NB4 (cell line): ENCODE results near the gene BIN1.

ENCODE experiments used
- DNase-seq: peaks from one replicate; pipeline ENCODE4 v3.0.0; 2010; ENCODE audit warnings: low read depth
- H3K4me3 ChIP-seq: one replicate; pipeline ENCODE4 v1.5.1; 2011; ENCODE audit warnings: mild to moderate bottlenecking, low read depth, low read length, moderate library complexity
- MYC ChIP-seq: IDR thresholded peaks from 2 replicates; pipeline ENCODE4 v1.6.1; 2011; ENCODE audit warnings: low read depth, low read length
- POLR2A ChIP-seq: IDR thresholded peaks from 2 replicates; pipeline ENCODE4 v1.6.1; 2011; ENCODE audit warnings: mild to moderate bottlenecking; ENCODE audit not compliant: insufficient read length; ENCODE audit errors: extremely low read depth
- TF ChIP-seq, protein P1 (sequence below): IDR thresholded peaks from one replicate; pipeline ENCODE4 v1.5.1; 2012; ENCODE audit warnings: low read depth, low read length
- TF ChIP-seq, protein P2 (sequence below): IDR thresholded peaks from 2 replicates; pipeline ENCODE4 v1.6.1; 2011; ENCODE audit warnings: low read depth, low read length

Gene BIN1

DNA sequence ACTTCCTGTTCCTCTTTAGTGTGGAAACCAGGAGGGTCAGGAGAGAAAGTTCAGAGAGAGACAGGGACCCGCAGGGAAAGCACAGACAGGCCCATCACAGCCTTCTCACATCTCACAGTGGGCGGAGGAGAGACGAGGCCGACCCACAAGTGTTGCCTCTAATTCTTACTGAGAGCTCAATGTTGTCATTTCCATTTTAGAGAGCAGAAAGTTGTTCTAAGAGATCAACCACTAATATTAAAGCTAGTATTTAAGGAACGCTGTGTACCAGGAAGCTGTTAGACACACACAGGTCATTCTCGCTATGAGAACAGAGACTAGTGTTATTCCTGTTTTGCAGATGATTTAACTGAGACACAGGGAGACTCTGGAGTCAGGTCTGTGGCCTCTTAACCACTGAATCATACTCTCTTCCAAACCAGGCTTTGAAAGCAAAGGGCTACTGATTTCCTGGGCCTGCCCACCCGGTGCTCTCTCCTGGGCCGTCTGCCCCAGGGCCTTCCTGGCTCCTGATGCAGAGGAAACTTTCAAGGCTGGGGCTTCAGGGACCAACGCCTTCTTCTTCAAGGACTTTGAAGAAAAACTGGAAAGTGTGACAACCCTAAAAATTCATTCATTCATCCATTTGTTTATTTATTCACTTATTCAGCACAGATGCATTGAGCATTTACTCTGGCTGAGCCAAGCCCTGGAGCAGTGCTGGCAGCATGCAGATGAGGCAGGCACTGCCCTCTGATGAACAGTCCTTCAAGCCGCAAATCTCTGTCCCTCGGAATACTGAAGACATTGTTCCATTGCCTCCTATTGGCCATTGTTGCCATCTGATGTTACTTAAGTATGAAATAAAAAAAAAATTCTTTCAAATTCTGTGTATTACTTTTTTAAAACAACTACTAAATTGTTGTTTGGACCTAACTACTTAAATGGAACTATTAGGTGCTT lies 37.2 kb upstream of the BIN1 start:
- no peak for DNase-seq
- TF ChIP-seq, protein P1, sequence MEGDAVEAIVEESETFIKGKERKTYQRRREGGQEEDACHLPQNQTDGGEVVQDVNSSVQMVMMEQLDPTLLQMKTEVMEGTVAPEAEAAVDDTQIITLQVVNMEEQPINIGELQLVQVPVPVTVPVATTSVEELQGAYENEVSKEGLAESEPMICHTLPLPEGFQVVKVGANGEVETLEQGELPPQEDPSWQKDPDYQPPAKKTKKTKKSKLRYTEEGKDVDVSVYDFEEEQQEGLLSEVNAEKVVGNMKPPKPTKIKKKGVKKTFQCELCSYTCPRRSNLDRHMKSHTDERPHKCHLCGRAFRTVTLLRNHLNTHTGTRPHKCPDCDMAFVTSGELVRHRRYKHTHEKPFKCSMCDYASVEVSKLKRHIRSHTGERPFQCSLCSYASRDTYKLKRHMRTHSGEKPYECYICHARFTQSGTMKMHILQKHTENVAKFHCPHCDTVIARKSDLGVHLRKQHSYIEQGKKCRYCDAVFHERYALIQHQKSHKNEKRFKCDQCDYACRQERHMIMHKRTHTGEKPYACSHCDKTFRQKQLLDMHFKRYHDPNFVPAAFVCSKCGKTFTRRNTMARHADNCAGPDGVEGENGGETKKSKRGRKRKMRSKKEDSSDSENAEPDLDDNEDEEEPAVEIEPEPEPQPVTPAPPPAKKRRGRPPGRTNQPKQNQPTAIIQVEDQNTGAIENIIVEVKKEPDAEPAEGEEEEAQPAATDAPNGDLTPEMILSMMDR: no peak
- TF ChIP-seq POLR2A: no peak
- TF ChIP-seq MYC: no peak
- TF ChIP-seq, protein P2, sequence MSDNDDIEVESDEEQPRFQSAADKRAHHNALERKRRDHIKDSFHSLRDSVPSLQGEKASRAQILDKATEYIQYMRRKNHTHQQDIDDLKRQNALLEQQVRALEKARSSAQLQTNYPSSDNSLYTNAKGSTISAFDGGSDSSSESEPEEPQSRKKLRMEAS: no peak
- H3K4me3 ChIP-seq: no peak overlapping the region

DNA sequence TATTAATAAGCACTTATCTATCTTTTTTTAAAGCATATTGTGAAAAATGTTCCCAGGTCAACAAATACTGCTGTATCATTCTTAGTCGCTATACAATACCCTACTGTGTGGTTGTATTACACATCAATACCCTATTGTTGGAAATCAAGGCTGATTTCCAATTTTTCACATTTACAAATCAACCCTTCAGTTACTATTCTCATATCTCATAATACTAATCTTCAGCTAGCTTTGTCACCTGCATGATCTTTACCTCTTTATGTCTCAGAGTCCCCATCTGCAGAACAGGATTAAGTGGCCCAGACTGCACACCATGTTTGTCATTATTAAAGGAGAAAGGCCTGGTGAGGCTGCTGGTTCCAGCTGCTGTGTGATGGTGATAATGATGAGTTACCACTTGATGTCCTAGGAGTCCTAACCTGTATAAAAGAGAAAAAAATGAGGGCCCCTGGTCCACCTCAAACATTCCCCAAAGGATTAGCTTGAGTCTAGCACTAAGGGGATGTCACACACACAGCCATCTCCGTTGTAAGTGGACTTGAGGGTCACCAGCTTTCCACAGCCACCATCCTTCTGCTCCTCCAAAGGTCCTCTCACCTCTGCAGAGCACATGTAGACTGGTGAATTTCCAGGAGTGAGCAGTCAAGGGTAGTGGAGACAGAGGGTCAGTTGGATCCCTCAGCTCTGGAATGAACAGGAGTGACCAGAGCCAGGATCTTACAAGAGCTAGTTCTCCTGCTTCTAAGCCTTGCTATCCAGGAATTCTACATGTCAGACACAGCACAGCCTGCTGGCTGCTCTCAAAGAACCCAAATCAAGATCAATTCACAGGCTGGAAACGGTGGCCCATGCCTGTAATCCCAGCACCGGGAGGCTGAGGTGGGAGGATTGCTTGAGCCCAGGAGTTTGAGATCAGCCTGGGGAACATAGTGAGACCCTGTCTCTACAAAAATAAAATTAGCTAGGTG lies 36.0 kb upstream of the BIN1 start:
- TF ChIP-seq, protein P2: no peak
- TF ChIP-seq, protein P1: no peak
- no peak for TF ChIP-seq MYC
- TF ChIP-seq POLR2A: no peak
- DNase-seq: no peak
- no peak overlapping the region for H3K4me3 ChIP-seq

DNA sequence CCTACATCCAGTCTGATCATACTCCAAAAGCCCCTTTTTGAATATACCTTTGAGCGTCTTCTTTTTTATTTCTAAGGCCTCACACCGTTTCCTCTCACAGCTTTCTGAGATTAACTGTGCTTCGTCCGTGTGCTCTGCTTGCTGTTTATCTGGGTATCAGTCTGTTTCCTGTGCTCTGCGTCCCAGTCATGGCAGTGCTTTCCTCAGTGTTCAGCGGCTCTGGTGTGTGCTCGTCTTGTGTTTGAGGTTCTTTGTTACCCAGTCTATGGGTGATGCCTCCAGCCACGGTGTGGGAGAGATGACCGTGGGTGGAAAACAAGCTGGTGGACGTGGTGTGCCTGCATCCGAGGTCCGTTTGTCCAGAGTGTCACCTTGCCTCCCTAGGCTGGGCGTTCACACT lies 33.6 kb upstream of the BIN1 start:
- no peak for DNase-seq
- H3K4me3 ChIP-seq: no peak overlapping the region
- TF ChIP-seq MYC: no peak
- TF ChIP-seq POLR2A: no peak
- TF ChIP-seq, protein P2: no peak
- TF ChIP-seq, protein P1: no peak

DNA sequence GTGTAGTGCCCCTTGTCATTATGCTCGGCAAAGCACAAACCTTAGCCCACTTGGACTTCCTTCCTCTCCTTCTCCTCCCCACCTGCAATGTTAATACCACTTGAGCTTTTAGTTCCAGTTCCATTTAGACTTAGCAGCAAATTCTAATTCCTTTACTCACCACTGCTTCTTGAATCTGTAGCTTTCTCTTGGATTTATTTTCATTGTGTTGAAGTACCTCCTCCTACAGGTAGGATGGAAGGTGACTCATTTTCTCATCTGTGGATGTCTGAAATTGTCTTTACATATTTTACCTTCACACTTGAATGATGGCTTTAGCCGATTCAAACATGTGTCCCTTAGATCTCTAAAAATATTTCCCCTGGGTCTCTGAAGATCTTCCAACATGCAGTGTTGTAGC lies 32.8 kb upstream of the BIN1 start:
- DNase-seq: no peak
- TF ChIP-seq, protein P2: no peak
- TF ChIP-seq MYC: no peak
- TF ChIP-seq, protein P1: no peak
- H3K4me3 ChIP-seq: no peak overlapping the region

DNA sequence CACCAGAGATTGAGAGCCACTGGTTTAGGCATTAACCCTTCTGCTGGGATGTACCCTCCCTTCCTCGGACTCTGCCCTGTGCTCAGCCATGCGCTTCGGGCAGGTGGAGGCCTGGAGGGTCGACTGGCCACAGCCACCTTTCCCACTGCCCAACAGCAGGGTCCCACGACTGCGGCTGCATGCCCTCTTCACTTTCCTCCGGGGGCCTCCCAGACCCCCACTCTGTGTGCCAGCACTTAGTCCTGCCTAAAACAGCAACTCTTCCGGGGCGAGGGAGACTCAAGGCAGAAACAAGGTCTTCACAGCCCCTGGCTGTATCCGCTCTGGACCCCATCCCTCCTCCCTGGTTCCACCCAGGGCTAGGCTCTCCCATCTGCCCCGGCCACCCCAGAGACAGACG lies 31.3 kb upstream of the BIN1 start:
- no peak for TF ChIP-seq POLR2A
- no peak for TF ChIP-seq MYC
- TF ChIP-seq, protein P1: no peak
- TF ChIP-seq, protein P2: no peak
- no peak overlapping the region for H3K4me3 ChIP-seq
- DNase-seq: no peak
